Stomach (tissue), 4 donors: ENCODE data around the gene GRIA4.

Experiments used
- EP300 ChIP-seq: sonication (generic); formaldehyde crosslinking; IDR thresholded peaks from one replicate; pipeline ENCODE4 v1.6.1; 2017; ENCODE audit warnings: antibody characterized with exemption
- POLR2AphosphoS5 ChIP-seq, 3 donors: sonication (generic); formaldehyde crosslinking; IDR thresholded peaks; one replicate each; pipeline ENCODE4 v1.6.1; 2016; ENCODE audit warnings: antibody characterized with exemption in 3 of 3

DNA sequence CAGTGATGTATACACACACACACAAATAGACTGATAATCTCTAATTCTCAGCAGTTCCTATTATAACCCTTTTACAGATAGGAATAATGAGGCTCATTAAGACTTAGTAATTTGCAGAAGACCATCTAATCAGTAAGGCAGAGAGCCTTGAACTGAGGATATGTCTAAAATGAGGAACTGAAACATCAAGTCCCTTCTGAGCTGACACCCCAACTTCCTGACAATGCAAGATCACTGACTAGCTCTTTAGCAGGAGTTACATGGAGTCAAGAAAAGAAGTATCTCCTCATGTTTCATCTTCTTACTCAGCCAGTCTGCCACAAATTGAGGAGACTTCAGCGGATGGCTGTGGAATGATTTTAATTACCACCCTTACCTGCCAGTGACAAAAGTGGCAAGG is 219.2 kb downstream of the GRIA4 start:
- no peak for TF ChIP-seq POLR2AphosphoS5 (IDR thresholded peaks at IDR 0.05)
- no peak for TF ChIP-seq EP300
